Measurements from ENCODE around the gene STK11.
A peak's percentile ranks its signal among the peaks of the same experiment; 100 is the strongest.

The STK11 gene

GRCh38 chr19:1173159-1173844, 32.3 kb upstream of the STK11 start:
- peaks cover 19% of the 10 kb centered on the region for H3K4me1 ChIP-seq (ENCODE audit: low read depth, poor library complexity, severe bottlenecking)
- H3K9ac ChIP-seq = peak overlapping the region; percentile 80; the same call in 1 of the 2 replicates
- peak overlapping the region; percentile 84 for H3K4me2 ChIP-seq
- no peaks in the 10 kb centered on the region for H3K27me3 ChIP-seq (ENCODE audit: insufficient read depth, low read depth)
- H3K4me3 ChIP-seq (IDR thresholded peaks at IDR 0.05; ENCODE audit: insufficient read depth, low read depth, low read length) = no peak overlapping the region
- H3K36me3 ChIP-seq (ENCODE audit: insufficient read depth) = no peaks in the 10 kb centered on the region
- 0 out of 2 replicates have a peak overlapping the region, but pooled peaks have one; percentile 35 for H3K27ac ChIP-seq
- TF ChIP-seq CTCF (conservative IDR thresholded peaks at IDR 0.05; ENCODE audit: low read depth, low read length) = no peak
- H3K79me2 ChIP-seq (ENCODE audit: insufficient read depth, low read depth) = peaks cover 42% of the 10 kb centered on the region
- peak overlapping the region; percentile 38; the same call in 1 of the 2 replicates for H2AFZ ChIP-seq (ENCODE audit: low read depth)
- no peaks in the 10 kb centered on the region for H4K20me1 ChIP-seq (ENCODE audit: insufficient read depth)

GRCh38 chr19:1173845-1174809, 31.5 kb upstream of the STK11 start, which contains the start of gene SBNO2:
Gene SBNO2, minus strand, starts transcription at chr19:1174268. Its CDS starts 19,992 bp downstream, at chr19:1154276.
- H3K36me3 ChIP-seq (ENCODE audit: insufficient read depth) = no peaks in the 10 kb centered on the region
- H3K9ac ChIP-seq = peak within 1 kb of the TSS; percentile 80; the same call in 1 of the 2 replicates
- no peaks in the 10 kb centered on the region for H4K20me1 ChIP-seq (ENCODE audit: insufficient read depth)
- H3K4me2 ChIP-seq = peak within 1 kb of the TSS; percentile 84
- H3K4me1 ChIP-seq (ENCODE audit: low read depth, poor library complexity, severe bottlenecking) = peaks cover 12% of the 10 kb centered on the region
- H3K4me3 ChIP-seq (IDR thresholded peaks at IDR 0.05; ENCODE audit: insufficient read depth, low read depth, low read length) = no peak within 1 kb of the TSS
- peaks cover 35% of the 10 kb centered on the region for H3K79me2 ChIP-seq (ENCODE audit: insufficient read depth, low read depth)
- H3K27ac ChIP-seq = 0 out of 2 replicates have a peak within 1 kb of the TSS, but pooled peaks have one; percentile 35
- peak within 1 kb of the TSS; percentile 70 for H2AFZ ChIP-seq (ENCODE audit: low read depth)
- TF ChIP-seq CTCF (conservative IDR thresholded peaks at IDR 0.05; ENCODE audit: low read depth, low read length) = no peak
- H3K27me3 ChIP-seq (ENCODE audit: insufficient read depth, low read depth) = no peaks in the 10 kb centered on the region

DNA sequence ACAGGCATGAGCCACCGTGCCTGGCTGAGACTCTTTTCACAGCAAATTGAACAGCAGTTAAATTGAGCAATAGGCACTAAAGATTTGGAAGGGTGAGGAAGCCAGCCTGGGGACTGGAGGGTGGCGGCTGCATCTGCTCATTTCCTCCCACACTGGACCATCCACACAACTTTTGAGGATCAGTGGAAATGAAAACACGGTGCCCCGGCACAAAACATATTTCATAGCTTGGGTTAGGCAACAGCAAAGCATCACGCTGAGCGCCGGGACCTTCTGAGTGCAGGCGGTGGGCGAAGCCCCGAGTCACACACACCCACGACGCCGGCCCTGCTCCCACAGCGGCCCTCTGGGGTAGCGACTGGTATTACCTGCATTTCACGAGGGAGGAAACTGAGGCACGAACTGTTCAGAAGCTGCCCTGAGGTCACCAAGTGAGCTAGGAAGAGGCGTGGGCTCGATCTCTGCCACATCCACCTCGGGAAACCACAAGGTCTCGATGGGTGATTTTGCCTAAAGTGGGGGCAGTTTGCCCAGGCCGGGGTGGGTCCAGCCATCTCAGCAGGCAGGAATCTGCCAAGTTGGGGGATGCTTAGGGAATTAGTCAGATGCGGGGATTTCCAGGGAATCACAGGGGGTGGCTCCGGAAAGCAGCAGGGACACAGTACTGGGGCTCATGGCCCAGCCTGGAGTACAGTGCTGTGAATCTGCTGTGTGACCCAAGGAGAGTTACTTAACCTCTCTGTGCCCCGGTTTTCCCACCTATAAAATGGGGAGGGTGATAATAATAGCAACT, 28.1 kb upstream of the STK11 start:
- no peaks in the 10 kb centered on the region for H3K36me3 ChIP-seq (ENCODE audit: insufficient read depth)
- H4K20me1 ChIP-seq (ENCODE audit: insufficient read depth) = no peaks in the 10 kb centered on the region
- H3K9ac ChIP-seq = no peak overlapping the region
- H3K27ac ChIP-seq = no peak overlapping the region
- H3K27me3 ChIP-seq (ENCODE audit: insufficient read depth, low read depth) = no peaks in the 10 kb centered on the region
- no peak overlapping the region for H2AFZ ChIP-seq (ENCODE audit: low read depth)
- H3K4me1 ChIP-seq (ENCODE audit: low read depth, poor library complexity, severe bottlenecking) = peaks cover 13% of the 10 kb centered on the region
- peaks cover 8% of the 10 kb centered on the region for H3K79me2 ChIP-seq (ENCODE audit: insufficient read depth, low read depth)
- no peak overlapping the region for H3K4me3 ChIP-seq (IDR thresholded peaks at IDR 0.05; ENCODE audit: insufficient read depth, low read depth, low read length)
- no peak for TF ChIP-seq CTCF (conservative IDR thresholded peaks at IDR 0.05; ENCODE audit: low read depth, low read length)
- no peak overlapping the region for H3K4me2 ChIP-seq

- Histone ChIP-seq H3K36me3 (ENCODE audit: insufficient read depth) (no peaks in the 10 kb centered on the region), H3K27me3 (ENCODE audit: insufficient read depth, low read depth) (no peaks in the 10 kb centered on the region), H2AFZ (ENCODE audit: low read depth) (no peak overlapping the region), H3K4me3 (IDR thresholded peaks at IDR 0.05; ENCODE audit: insufficient read depth, low read depth, low read length) (no peak overlapping the region), H3K4me1 (ENCODE audit: low read depth, poor library complexity, severe bottlenecking) (peaks cover 9% of the 10 kb centered on the region), H3K9ac (no peak overlapping the region), H3K27ac (no peak overlapping the region), H3K4me2 (no peak overlapping the region), H4K20me1 (ENCODE audit: insufficient read depth) (no peaks in the 10 kb centered on the region), H3K79me2 (ENCODE audit: insufficient read depth, low read depth) (no peaks in the 10 kb centered on the region)
- no peak for TF ChIP-seq CTCF (conservative IDR thresholded peaks at IDR 0.05; ENCODE audit: low read depth, low read length)
These were observed 24.0 kb upstream of the STK11 start for GRCh38 chr19:1181606-1182005.
